ENCODE measurements around the gene CCDC137.

DNA sequence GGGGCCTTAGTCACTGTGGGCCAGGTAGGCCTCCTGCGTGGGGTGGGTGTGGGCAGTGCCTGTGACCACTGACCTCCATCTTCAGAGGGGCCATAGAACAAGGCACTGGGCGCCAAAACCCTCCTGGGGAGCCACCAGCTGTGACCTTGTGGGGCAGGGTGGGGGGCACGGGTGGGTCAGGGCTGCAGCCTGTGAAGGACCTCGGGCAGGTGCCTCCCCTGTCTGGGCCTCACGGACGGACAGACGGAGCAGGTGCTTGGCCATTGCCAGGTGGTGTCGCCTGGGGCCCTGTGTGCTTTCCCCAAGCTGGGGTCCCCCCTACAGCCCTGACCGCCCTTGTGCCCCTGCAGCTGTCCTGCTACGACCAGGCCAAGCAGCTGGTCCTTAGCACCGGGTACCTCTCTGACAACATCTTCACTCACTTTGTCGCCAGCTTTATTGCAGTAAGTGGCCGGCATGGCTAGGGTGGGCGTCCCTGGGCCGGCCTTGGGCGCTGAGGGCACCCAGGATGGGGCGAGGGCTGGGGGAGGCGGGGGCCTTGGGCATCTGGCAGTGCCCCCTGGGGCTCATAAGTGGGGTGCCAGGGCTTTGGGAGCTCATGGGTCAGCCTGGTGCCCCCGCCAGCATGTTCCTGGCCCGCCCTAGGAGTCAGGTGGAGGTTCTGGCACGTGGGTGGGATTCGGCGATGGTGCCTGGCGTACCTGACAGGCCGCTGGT lies 50.7 kb downstream of the CCDC137 start:
- TF ChIP-seq, protein P1, sequence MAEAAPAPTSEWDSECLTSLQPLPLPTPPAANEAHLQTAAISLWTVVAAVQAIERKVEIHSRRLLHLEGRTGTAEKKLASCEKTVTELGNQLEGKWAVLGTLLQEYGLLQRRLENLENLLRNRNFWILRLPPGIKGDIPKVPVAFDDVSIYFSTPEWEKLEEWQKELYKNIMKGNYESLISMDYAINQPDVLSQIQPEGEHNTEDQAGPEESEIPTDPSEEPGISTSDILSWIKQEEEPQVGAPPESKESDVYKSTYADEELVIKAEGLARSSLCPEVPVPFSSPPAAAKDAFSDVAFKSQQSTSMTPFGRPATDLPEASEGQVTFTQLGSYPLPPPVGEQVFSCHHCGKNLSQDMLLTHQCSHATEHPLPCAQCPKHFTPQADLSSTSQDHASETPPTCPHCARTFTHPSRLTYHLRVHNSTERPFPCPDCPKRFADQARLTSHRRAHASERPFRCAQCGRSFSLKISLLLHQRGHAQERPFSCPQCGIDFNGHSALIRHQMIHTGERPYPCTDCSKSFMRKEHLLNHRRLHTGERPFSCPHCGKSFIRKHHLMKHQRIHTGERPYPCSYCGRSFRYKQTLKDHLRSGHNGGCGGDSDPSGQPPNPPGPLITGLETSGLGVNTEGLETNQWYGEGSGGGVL (tag by site-specific recombination; IDR thresholded peaks at IDR 0.05), result no peak
- TF ChIP-seq ZXDB (tag by site-specific recombination; IDR thresholded peaks at IDR 0.05) (no peak), CTCF (tag by site-specific recombination; IDR thresholded peaks at IDR 0.05) (no peak), ZNF580 (tag by site-specific recombination; IDR thresholded peaks at IDR 0.05) (no peak)

Measured in HEK293 (cell line).